ENCODE data around the gene COQ4. TPM values are rescaled to one million over a fixed set of nuclear protein-coding genes. Genes with fewer than 3 reads are reported as not detected.

Gene COQ4
- total RNA-seq, 2 donors from 2014 or later = 40.8 to 59.5 TPM

DNA sequence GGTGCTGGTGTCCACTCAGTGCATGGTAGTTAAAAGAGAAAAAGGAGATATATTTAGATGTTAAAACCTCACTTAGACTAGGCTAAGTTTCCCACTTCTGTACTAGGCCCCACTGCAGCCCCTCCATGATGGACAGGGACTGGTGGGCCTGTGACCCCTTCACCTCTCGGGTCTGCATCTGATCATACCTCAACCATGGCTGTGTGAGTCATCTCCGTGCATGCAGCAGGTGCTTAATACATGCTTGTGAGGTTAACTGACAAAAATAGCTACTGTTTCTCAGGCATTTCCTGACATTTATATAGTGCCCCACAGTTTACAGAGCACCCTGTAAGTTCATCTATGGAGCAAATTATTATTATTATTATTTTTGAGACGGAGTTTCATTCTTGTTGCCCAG is 40.1 kb downstream of the COQ4 start:
- no peak for DNase-seq
- TF ChIP-seq, protein P1, sequence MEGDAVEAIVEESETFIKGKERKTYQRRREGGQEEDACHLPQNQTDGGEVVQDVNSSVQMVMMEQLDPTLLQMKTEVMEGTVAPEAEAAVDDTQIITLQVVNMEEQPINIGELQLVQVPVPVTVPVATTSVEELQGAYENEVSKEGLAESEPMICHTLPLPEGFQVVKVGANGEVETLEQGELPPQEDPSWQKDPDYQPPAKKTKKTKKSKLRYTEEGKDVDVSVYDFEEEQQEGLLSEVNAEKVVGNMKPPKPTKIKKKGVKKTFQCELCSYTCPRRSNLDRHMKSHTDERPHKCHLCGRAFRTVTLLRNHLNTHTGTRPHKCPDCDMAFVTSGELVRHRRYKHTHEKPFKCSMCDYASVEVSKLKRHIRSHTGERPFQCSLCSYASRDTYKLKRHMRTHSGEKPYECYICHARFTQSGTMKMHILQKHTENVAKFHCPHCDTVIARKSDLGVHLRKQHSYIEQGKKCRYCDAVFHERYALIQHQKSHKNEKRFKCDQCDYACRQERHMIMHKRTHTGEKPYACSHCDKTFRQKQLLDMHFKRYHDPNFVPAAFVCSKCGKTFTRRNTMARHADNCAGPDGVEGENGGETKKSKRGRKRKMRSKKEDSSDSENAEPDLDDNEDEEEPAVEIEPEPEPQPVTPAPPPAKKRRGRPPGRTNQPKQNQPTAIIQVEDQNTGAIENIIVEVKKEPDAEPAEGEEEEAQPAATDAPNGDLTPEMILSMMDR (IDR thresholded peaks at IDR 0.05) = no peak
- H3K27me3 ChIP-seq = no peaks in the 10 kb centered on the region
- no peak overlapping the region for H3K9ac ChIP-seq (ENCODE audit: low read depth in 2 of 2, low read length in 2 of 2)
- H3K4me1 ChIP-seq = peaks cover 4% of the 10 kb centered on the region
- intact Hi-C loops (cut with DNase I) = loop anchor here (5.0 kb wide), 1 partner anchor 50 kb away; no protein-coding TSS in a partner anchor
- H3K27ac ChIP-seq = no peak overlapping the region
- no peak overlapping the region for H3K4me3 ChIP-seq
- H3K9me3 ChIP-seq = no peaks in the 10 kb centered on the region
- no peaks in the 10 kb centered on the region for H3K36me3 ChIP-seq

- Histone ChIP-seq H3K9ac (ENCODE audit: low read depth in 2 of 2, low read length in 2 of 2) (peak overlapping the region in 1 of 2 donors; percentile 46), H3K27ac (no peak overlapping the region), H3K9me3 (no peaks in the 10 kb centered on the region), H3K4me1 (peaks cover 8% of the 10 kb centered on the region), H3K4me3 (no peak overlapping the region), H3K36me3 (no peaks in the 10 kb centered on the region), H3K27me3 (no peaks in the 10 kb centered on the region)
- DNase-seq = no peak
- intact Hi-C loops (cut with DNase I) = no loop called here
- TF ChIP-seq, protein P1 (IDR thresholded peaks at IDR 0.05) = no peak
These were observed 42.9 kb downstream of the COQ4 start for GRCh38 chr9:128365525-128365924.

- Histone ChIP-seq H3K27ac (no peak overlapping the region), H3K4me3 (no peak overlapping the region), H3K9me3 (no peaks in the 10 kb centered on the region), H3K27me3 (no peaks in the 10 kb centered on the region), H3K36me3 (no peaks in the 10 kb centered on the region), H3K4me1 (peaks cover 15% of the 10 kb centered on the region), H3K9ac (ENCODE audit: low read depth in 2 of 2, low read length in 2 of 2) (no peak overlapping the region)
- intact Hi-C loops (cut with DNase I) = no loop called here
- TF ChIP-seq, protein P1 (IDR thresholded peaks at IDR 0.05) = no peak
- DNase-seq = no peak
These were observed 46.5 kb downstream of the COQ4 start for GRCh38 chr9:128369024-128369706.

DNA sequence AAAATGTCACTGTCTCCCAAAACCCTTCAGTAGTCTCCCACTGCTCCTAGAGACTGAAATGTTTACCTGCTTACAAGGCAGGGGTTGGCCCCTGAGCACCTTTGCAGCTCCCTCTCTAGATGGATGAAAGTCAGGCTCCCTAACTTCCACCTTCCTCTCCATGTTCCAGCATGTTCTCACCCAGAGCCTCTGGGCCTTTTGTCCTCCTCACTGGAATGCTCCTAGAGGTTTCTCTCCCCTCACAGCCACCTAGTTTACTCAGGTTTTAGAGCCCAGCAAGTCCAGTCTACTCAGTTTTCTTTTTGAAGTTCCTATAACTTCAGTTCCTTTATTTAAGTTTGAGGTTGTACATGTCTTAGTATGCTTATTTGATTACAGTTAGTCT is 47.7 kb downstream of the COQ4 start:
- intact Hi-C loops (cut with DNase I) = no loop called here
- Histone ChIP-seq H3K4me1 (peaks cover 15% of the 10 kb centered on the region), H3K9me3 (no peaks in the 10 kb centered on the region), H3K9ac (ENCODE audit: low read depth in 2 of 2, low read length in 2 of 2) (peak overlapping the region; percentile 82 to 90), H3K27ac (peak overlapping the region; percentile 86), H3K4me3 (peak overlapping the region; percentile 93), H3K27me3 (no peaks in the 10 kb centered on the region), H3K36me3 (no peaks in the 10 kb centered on the region)
- TF ChIP-seq, protein P1 (IDR thresholded peaks at IDR 0.05) = no peak
- no peak for DNase-seq

- DNase-seq = peak; percentile 98
- H3K9me3 ChIP-seq = no peaks in the 10 kb centered on the region
- H3K27ac ChIP-seq = peak within 1 kb of the TSS; percentile 86
- H3K4me3 ChIP-seq = peak within 1 kb of the TSS; percentile 93
- TF ChIP-seq, protein P1 (IDR thresholded peaks at IDR 0.05) = no peak
- intact Hi-C loops (cut with DNase I) = no loop called here
- H3K4me1 ChIP-seq = peaks cover 15% of the 10 kb centered on the region
- no peaks in the 10 kb centered on the region for H3K36me3 ChIP-seq
- H3K9ac ChIP-seq (ENCODE audit: low read depth in 2 of 2, low read length in 2 of 2) = peak within 1 kb of the TSS; percentile 90
- H3K27me3 ChIP-seq = no peaks in the 10 kb centered on the region
These were observed 48.4 kb downstream of the COQ4 start, which contains the start of gene URM1 for GRCh38 chr9:128370752-128371629. TSS of gene URM1 (plus strand) at chr9:128371374. CDS start at chr9:128371381, 7 bp downstream.
